ENCODE data around the gene VAMP2. TPM values are rescaled to one million over a fixed set of nuclear protein-coding genes. Genes with fewer than 3 reads are reported as not detected.

The VAMP2 gene
- total RNA-seq, 4 donors from 2014 or later = 20.9 to 49.4 (median 30.1) TPM

DNA sequence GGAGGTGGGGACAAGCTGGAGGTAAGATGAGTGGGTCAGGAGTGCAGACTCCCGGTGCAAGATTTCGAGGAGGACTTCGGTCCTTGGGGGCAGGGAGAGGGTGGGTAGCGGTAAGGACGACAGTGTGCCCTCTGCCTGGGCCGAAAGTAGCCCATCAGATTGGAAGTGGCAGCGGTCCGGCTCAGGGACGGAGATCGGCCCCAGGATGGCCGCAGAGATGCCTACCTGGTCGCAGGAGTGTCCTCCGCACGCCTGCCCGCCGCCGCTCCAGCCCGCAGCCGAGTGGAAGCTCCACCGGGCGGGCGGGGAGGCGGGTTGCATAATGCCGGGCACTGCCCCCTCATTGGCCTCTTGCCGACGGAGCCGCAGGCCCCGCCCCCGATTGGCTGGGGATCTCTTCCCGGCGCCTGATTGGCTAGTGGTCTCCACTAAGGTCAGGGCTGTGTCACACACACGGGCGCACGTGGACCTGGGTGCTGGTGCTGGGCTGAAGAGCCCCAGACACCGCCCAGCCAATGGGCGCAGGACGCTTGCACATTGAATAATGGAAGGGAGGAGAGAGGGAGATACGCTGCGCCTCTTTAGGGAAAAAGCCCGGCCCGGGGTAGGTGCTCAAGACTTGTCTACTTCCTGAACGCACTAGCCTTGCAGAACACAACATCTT lies 10.5 kb downstream of the VAMP2 start, which contains the start of gene PER1:
Gene PER1, minus strand, starts transcription at position 293 of the 664 bp plus-strand sequence. CDS start 1,698 bp downstream, outside the sequence.
- Histone ChIP-seq H3K36me3 (peaks cover 0 to 33% (median 22%) of the 10 kb centered on the region in 4 donors), H3K4me1 (peaks cover 10 to 47% (median 40%) of the 10 kb centered on the region in 4 donors), H3K9me3 (no peaks in the 10 kb centered on the region), H3K27ac (peak within 1 kb of the TSS; percentile 95 to 100 (median 99)), H3K4me3 (peak within 1 kb of the TSS; percentile 46 to 92 (median 67)), H3K27me3 (no peaks in the 10 kb centered on the region)
- DNase-seq = peak; percentile 97
- 6% methylated on average over 42 of the region's 42 CpGs; no CpG with 5 or more reads in 1 of the 2 donors for WGBS, 2 donors (ENCODE audit: low coverage in 1 of 2)
- intact Hi-C loops (cut with DNase I; ENCODE audit: low total_unique reads) = no loop called here
- in situ Hi-C loops (cut with MboI; ENCODE audit: low pct_ligation_motif_present in 1 of 4, low pct_unique_long_range_greater_than_20kb in 1 of 4, low sequenced_read_pairs in 3 of 4) = no loop called here
- TF ChIP-seq POLR2A (IDR thresholded peaks at IDR 0.05) (peak; percentile 93), POLR2AphosphoS5 (IDR thresholded peaks at IDR 0.05) (peak; percentile 98 to 99 (median 98)), EP300 (IDR thresholded peaks at IDR 0.05; ENCODE audit: low read depth) (peak; percentile 81)
- TF ChIP-seq, protein P1, sequence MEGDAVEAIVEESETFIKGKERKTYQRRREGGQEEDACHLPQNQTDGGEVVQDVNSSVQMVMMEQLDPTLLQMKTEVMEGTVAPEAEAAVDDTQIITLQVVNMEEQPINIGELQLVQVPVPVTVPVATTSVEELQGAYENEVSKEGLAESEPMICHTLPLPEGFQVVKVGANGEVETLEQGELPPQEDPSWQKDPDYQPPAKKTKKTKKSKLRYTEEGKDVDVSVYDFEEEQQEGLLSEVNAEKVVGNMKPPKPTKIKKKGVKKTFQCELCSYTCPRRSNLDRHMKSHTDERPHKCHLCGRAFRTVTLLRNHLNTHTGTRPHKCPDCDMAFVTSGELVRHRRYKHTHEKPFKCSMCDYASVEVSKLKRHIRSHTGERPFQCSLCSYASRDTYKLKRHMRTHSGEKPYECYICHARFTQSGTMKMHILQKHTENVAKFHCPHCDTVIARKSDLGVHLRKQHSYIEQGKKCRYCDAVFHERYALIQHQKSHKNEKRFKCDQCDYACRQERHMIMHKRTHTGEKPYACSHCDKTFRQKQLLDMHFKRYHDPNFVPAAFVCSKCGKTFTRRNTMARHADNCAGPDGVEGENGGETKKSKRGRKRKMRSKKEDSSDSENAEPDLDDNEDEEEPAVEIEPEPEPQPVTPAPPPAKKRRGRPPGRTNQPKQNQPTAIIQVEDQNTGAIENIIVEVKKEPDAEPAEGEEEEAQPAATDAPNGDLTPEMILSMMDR (IDR thresholded peaks at IDR 0.05) = no peak

DNA sequence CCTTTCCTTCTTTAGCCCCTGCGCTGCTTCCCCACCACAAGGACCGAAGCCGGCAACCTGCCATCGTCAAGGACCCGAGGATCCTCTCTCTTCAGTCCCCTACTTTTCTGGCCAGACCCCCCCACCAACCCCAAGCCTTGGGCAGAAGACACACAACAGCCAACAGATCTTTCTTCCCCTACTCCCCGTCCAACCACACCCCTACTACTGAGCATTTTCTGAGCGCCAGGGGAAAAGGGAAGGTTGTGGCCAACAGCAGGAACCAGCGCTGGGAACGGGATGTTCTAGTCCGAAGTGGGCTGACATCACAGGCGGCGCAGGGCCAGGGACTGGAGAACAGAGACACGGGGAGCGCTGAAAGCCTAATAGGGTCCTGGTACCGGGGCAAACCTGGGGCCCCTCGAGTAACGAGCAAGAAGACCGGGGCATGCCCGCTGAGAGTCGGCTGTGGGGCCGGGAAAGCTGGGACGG lies 11.1 kb downstream of the VAMP2 start:
- WGBS, 2 donors (ENCODE audit: low coverage in 1 of 2) = 4% methylated on average over 22 of the region's 22 CpGs; no CpG with 5 or more reads in 1 of the 2 donors
- in situ Hi-C loops (cut with MboI; ENCODE audit: low pct_ligation_motif_present in 1 of 4, low pct_unique_long_range_greater_than_20kb in 1 of 4, low sequenced_read_pairs in 3 of 4) (no loop called here), intact Hi-C loops (cut with DNase I; ENCODE audit: low total_unique reads) (no loop called here)
- peak overlapping the region; percentile 95 to 100 (median 99) for H3K27ac ChIP-seq
- peak; percentile 91 for DNase-seq
- H3K36me3 ChIP-seq = peaks cover 0 to 39% (median 25%) of the 10 kb centered on the region in 4 donors
- H3K27me3 ChIP-seq = no peaks in the 10 kb centered on the region
- peak overlapping the region; percentile 46 to 92 (median 67) for H3K4me3 ChIP-seq
- peaks cover 10 to 43% (median 35%) of the 10 kb centered on the region in 4 donors for H3K4me1 ChIP-seq
- no peak for TF ChIP-seq POLR2A (IDR thresholded peaks at IDR 0.05)
- TF ChIP-seq, protein P1 (IDR thresholded peaks at IDR 0.05) = no peak
- TF ChIP-seq POLR2AphosphoS5 (IDR thresholded peaks at IDR 0.05) = peak; percentile 62 to 87 (median 86)
- TF ChIP-seq EP300 (IDR thresholded peaks at IDR 0.05; ENCODE audit: low read depth) = peak; percentile 99
- H3K9me3 ChIP-seq = no peaks in the 10 kb centered on the region

GRCh38 chr17:8151120-8151640 lies 11.6 kb downstream of the VAMP2 start:
- DNase-seq = peak; percentile 92
- H3K36me3 ChIP-seq = peaks cover 0 to 44% (median 28%) of the 10 kb centered on the region in 4 donors
- H3K4me1 ChIP-seq = peaks cover 10 to 43% (median 35%) of the 10 kb centered on the region in 4 donors
- peak overlapping the region; percentile 95 to 100 (median 99) for H3K27ac ChIP-seq
- H3K4me3 ChIP-seq = peak overlapping the region; percentile 46 to 92 (median 67)
- H3K27me3 ChIP-seq = no peaks in the 10 kb centered on the region
- TF ChIP-seq EP300 (IDR thresholded peaks at IDR 0.05; ENCODE audit: low read depth) = peak; percentile 57
- TF ChIP-seq, protein P1 (IDR thresholded peaks at IDR 0.05) = peak in 1 of 5 experiments; percentile 38
- peak; percentile 76 to 84 (median 82) for TF ChIP-seq POLR2AphosphoS5 (IDR thresholded peaks at IDR 0.05)
- no peak for TF ChIP-seq POLR2A (IDR thresholded peaks at IDR 0.05)
- 0% methylated on average over 13 of the region's 38 CpGs; no CpG with 5 or more reads in 1 of the 2 donors for WGBS, 2 donors (ENCODE audit: low coverage in 1 of 2)
- in situ Hi-C loops (cut with MboI; ENCODE audit: low pct_ligation_motif_present in 1 of 4, low pct_unique_long_range_greater_than_20kb in 1 of 4, low sequenced_read_pairs in 3 of 4) (no loop called here), intact Hi-C loops (cut with DNase I; ENCODE audit: low total_unique reads) (no loop called here)
- H3K9me3 ChIP-seq = no peaks in the 10 kb centered on the region

All from transverse colon (tissue), 4 donors.